COLO668 (cell line): ENCODE data around the gene PPP1R2.
"Not testable (repeated sequence)": the region's sequence is repeated elsewhere in the genome, so short reads cannot be mapped to it uniquely, and the experiment has no call there.

Experiments
- DNase-seq: peaks from one replicate; lab custom pipeline; 2025; ENCODE audit not compliant: unreplicated experiment; lab: John Stamatoyannopoulos, UW

Gene PPP1R2

GRCh38 chr3:195542698-195543499, at the start of gene PPP1R2:
PPP1R2 (minus strand) TSS chr3:195543325; CDS start chr3:195543025, 300 bp downstream.
- DNase-seq: peak; percentile 89

- DNase-seq: no peak
These were observed 48.7 kb upstream of the PPP1R2 start for GRCh38 chr3:195591852-195592251.

GRCh38 chr3:195591220-195591619, 48.1 kb upstream of the PPP1R2 start:
- no peak for DNase-seq

GRCh38 chr3:195590381-195590780, 47.3 kb upstream of the PPP1R2 start:
- DNase-seq: not testable (repeated sequence)

GRCh38 chr3:195589796-195590195, 46.7 kb upstream of the PPP1R2 start:
- not testable (repeated sequence) for DNase-seq

- no peak for DNase-seq
These were observed 44.7 kb upstream of the PPP1R2 start for GRCh38 chr3:195587824-195588223.

- DNase-seq: no peak
These were observed 44.3 kb upstream of the PPP1R2 start for GRCh38 chr3:195587406-195587805.

GRCh38 chr3:195584543-195584870, 41.4 kb upstream of the PPP1R2 start:
- no peak for DNase-seq

- DNase-seq: no peak
These were observed 40.9 kb upstream of the PPP1R2 start, which contains the start of gene APOD for GRCh38 chr3:195583831-195584542. APOD (minus strand) TSS chr3:195583940; CDS start chr3:195579461, 4,479 bp downstream.

GRCh38 chr3:195582947-195583346, 39.8 kb upstream of the PPP1R2 start:
- no peak for DNase-seq

GRCh38 chr3:195580744-195581443, 37.8 kb upstream of the PPP1R2 start:
- DNase-seq: no peak

- DNase-seq: no peak
These were observed 36.2 kb upstream of the PPP1R2 start for GRCh38 chr3:195579281-195579680.

GRCh38 chr3:195578565-195578964, 35.4 kb upstream of the PPP1R2 start:
- no peak for DNase-seq

- no peak for DNase-seq
These were observed 34.6 kb upstream of the PPP1R2 start for GRCh38 chr3:195577645-195578177.

- no peak for DNase-seq
These were observed 31.6 kb upstream of the PPP1R2 start for GRCh38 chr3:195574497-195575304.

- no peak for DNase-seq
These were observed 30.7 kb upstream of the PPP1R2 start for GRCh38 chr3:195573611-195574496.

- no peak for DNase-seq
These were observed 28.2 kb upstream of the PPP1R2 start for GRCh38 chr3:195571361-195571760.

- no peak for DNase-seq
These were observed 27.8 kb upstream of the PPP1R2 start for GRCh38 chr3:195570912-195571311.

GRCh38 chr3:195570344-195570743, 27.2 kb upstream of the PPP1R2 start:
- no peak for DNase-seq

- no peak for DNase-seq
These were observed 25.5 kb upstream of the PPP1R2 start for GRCh38 chr3:195568630-195569029.
